ENCODE results near the gene ST6GAL1. TPM values are rescaled to one million over a fixed set of nuclear protein-coding genes. Genes with fewer than 3 reads are reported as not detected.

The ST6GAL1 gene
- total RNA-seq, 4 donors from 2014 or later, result 74.8 to 189 (median 113) TPM

- H3K27me3 ChIP-seq, result no peaks in the 10 kb centered on the region
- H3K36me3 ChIP-seq, result no peaks in the 10 kb centered on the region
Measured at GRCh38 chr3:187125319-187126031, 195.1 kb downstream of the ST6GAL1 start.

More at GRCh38 chr3:187125319-187126031, 195.1 kb downstream of the ST6GAL1 start:
- intact Hi-C loops (cut with DNase I), result no loop called here
- no peak overlapping the region for H3K27ac ChIP-seq
- DNase-seq, result no peak
- 92 to 93% methylated on average over 6 of the region's 6 CpGs for WGBS, 2 donors
- TF ChIP-seq CTCF (IDR thresholded peaks at IDR 0.05), result no peak
- TF ChIP-seq POLR2A (IDR thresholded peaks at IDR 0.05), result no peak
- no peaks in the 10 kb centered on the region for H3K4me1 ChIP-seq
- no peak overlapping the region for H3K4me3 ChIP-seq (replicated peaks in 1 of 3)
- no peaks in the 10 kb centered on the region for H3K9me3 ChIP-seq

Other genes starting within 250 kb of the ST6GAL1 start
- not detected for gene KNG1, start 213.2 kb upstream of the ST6GAL1 start, total RNA-seq
- 100 to 1,000 TPM; 356 to 655 (median 412) TPM for gene EIF4A2, start 146.9 kb upstream of the ST6GAL1 start, total RNA-seq
- 10 to 100 TPM in 1 of 4 donors, 1 to 10 TPM in 3; 7.3 to 10.9 (median 7.8) TPM for gene RFC4, start 124.0 kb upstream of the ST6GAL1 start, total RNA-seq
- 10 to 100 TPM in 1 of 4 donors, 1 to 10 TPM in 3; 1.6 to 13.4 (median 5.4) TPM for gene ADIPOQ, start 87.8 kb upstream of the ST6GAL1 start, total RNA-seq
- 1 to 10 TPM; 6.0 to 8.6 (median 6.9) TPM for gene RPL39L, start 209.0 kb downstream of the ST6GAL1 start, total RNA-seq